ENCODE results near the gene NKG7. TPM values are rescaled to one million over a fixed set of nuclear protein-coding genes. Genes with fewer than 3 reads are reported as not detected.

NKG7 gene
- total RNA-seq, 3 donors from 2014 or later = 2.1 TPM; not detected in 2

DNA sequence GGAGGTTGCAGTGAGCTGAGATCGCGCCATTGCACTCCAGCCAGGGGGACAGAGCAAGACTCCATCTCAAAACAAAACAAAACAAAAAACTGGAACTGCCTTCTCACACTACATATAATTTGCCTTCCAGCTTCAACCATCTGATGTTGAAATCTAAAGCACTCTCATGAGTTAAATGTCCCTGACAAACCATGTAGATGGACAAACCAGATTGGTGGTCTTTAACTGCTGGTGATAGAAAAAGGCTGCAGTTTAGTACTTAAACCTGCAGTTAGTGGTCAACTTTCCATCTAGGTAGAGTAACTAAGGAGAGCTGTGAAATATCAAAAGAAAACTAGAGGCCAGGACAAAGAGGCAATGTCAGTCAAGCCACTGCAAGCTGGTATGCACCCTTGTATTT lies 23.7 kb upstream of the NKG7 start:
- intact Hi-C loops (cut with DNase I; ENCODE audit: low total_unique reads) = no loop called here

DNA sequence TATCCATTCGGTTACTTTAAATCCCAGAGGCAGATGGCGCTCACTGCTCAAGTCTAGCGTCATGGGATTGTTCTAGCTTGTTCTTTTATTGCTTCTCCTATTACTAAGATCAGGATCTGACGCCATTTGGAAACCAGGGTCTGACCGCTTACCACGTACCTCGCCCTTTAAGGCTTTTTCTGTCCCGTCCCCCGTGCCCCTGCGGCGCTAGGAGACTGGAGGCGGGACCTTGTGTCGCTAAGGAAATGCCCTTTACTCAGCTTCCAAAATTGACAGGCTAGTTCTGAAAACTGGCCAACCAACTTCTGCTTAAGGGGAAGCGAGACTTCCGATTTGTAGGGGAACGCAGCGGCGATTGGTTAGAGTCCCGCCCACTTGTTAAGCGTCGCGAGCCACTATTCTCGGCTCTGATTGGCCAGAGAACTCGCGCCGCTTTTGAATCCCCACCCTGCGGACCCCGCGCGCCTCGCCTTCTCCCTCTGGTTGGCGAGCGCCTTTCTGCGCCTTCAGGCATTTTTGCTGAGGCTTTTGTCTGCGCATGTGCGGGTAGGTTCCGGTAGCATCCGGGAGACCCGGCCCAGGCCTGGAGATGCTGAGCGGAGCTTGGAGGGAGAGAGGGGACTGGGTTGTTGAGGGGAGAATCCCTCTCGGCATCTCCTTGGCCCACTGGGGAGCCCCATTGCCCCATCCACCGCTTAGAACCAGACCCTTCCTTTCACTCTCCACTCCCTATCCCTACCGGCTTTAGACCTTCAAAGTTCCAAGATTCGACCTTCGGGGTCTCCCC lies 21.8 kb upstream of the NKG7 start:
- TF ChIP-seq POLR2AphosphoS5 (IDR thresholded peaks at IDR 0.05) (peak; percentile 19 to 25 (median 23)), POLR2A (IDR thresholded peaks at IDR 0.05) (no peak)
- H3K4me3 ChIP-seq = peak overlapping the region; percentile 26 to 67 (median 49)
- intact Hi-C loops (cut with DNase I; ENCODE audit: low total_unique reads) = no loop called here
- no peaks in the 10 kb centered on the region for H3K27me3 ChIP-seq
- no peaks in the 10 kb centered on the region for H3K9me3 ChIP-seq
- peak overlapping the region; percentile 79 to 86 for H3K27ac ChIP-seq
- no peaks in the 10 kb centered on the region for H3K36me3 ChIP-seq
- no peaks in the 10 kb centered on the region for H3K4me1 ChIP-seq
- peak; percentile 87 to 94 for DNase-seq (ENCODE audit: low spot score in 2 of 2)

More for the DNA sequence above, 23.7 kb upstream of the NKG7 start:
- no peak overlapping the region for H3K4me3 ChIP-seq
- no peaks in the 10 kb centered on the region for H3K36me3 ChIP-seq
- DNase-seq (ENCODE audit: low spot score in 2 of 2) = no peak
- no peaks in the 10 kb centered on the region for H3K27me3 ChIP-seq
- no peaks in the 10 kb centered on the region for H3K4me1 ChIP-seq
- no peak for TF ChIP-seq POLR2A (IDR thresholded peaks at IDR 0.05)
- TF ChIP-seq, protein P1, sequence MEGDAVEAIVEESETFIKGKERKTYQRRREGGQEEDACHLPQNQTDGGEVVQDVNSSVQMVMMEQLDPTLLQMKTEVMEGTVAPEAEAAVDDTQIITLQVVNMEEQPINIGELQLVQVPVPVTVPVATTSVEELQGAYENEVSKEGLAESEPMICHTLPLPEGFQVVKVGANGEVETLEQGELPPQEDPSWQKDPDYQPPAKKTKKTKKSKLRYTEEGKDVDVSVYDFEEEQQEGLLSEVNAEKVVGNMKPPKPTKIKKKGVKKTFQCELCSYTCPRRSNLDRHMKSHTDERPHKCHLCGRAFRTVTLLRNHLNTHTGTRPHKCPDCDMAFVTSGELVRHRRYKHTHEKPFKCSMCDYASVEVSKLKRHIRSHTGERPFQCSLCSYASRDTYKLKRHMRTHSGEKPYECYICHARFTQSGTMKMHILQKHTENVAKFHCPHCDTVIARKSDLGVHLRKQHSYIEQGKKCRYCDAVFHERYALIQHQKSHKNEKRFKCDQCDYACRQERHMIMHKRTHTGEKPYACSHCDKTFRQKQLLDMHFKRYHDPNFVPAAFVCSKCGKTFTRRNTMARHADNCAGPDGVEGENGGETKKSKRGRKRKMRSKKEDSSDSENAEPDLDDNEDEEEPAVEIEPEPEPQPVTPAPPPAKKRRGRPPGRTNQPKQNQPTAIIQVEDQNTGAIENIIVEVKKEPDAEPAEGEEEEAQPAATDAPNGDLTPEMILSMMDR (IDR thresholded peaks at IDR 0.05) = no peak
- no peak for TF ChIP-seq POLR2AphosphoS5 (IDR thresholded peaks at IDR 0.05)
- no peaks in the 10 kb centered on the region for H3K9me3 ChIP-seq
- H3K27ac ChIP-seq = no peak overlapping the region

DNA sequence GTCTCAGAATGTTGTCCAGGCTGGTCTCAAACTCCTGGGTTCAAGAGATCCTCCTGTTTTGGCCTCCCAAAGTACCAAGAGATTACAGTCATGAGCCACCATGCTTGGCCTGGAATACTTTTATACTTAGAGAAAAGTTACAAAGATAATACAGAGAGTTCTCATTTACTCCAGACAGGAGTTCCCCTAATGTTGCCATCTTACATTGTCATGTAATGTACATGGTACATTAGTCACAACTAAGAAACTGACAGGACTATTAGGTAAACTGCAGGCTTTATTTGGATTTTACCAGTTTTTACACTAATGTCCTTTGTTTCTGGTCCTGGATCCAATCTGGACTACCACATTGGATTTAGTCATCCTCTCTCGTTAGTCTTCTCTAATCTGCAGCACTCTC lies 20.2 kb upstream of the NKG7 start:
- Histone ChIP-seq H3K9me3 (no peaks in the 10 kb centered on the region), H3K4me1 (no peaks in the 10 kb centered on the region), H3K36me3 (no peaks in the 10 kb centered on the region), H3K4me3 (no peak overlapping the region), H3K27ac (no peak overlapping the region), H3K27me3 (no peaks in the 10 kb centered on the region)
- intact Hi-C loops (cut with DNase I; ENCODE audit: low total_unique reads) = no loop called here
- no peak for DNase-seq (ENCODE audit: low spot score in 2 of 2)
- TF ChIP-seq POLR2AphosphoS5 (IDR thresholded peaks at IDR 0.05) (no peak), POLR2A (IDR thresholded peaks at IDR 0.05) (no peak)
- TF ChIP-seq, protein P1 (IDR thresholded peaks at IDR 0.05) = no peak

DNA sequence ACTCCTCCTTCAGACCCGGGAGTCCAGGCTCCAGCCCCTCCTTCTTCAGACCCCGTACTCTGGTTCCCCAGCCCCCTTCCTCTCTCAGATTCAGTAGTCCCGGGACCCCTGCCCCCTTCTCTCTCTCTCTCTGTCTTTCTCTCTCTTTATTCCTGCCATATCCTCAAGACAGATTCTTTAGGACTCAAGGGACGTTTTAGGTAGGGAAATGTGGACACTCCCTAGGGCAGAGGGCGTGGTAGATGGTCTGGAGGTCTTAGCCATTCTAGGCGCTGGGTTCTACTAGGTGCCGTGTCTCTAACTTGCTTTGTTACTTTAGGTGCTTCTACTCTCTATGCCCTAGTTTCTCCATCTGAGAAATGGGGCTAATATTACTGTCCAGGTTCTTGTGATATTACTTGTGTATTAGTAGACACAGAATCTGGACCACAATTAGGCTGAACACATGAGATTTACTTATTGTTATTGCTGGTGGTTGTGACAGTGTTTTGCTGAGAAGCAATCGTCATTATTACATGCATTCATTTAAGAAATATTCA lies 18.7 kb upstream of the NKG7 start:
- intact Hi-C loops (cut with DNase I; ENCODE audit: low total_unique reads) = loop anchor here (2.0 kb wide), 1 partner anchor 46 kb away; no protein-coding TSS in a partner anchor
- Histone ChIP-seq H3K9me3 (no peaks in the 10 kb centered on the region), H3K4me3 (no peak overlapping the region), H3K27me3 (no peaks in the 10 kb centered on the region), H3K27ac (no peak overlapping the region), H3K4me1 (no peaks in the 10 kb centered on the region), H3K36me3 (no peaks in the 10 kb centered on the region)
- TF ChIP-seq POLR2AphosphoS5 (IDR thresholded peaks at IDR 0.05) (no peak), POLR2A (IDR thresholded peaks at IDR 0.05) (no peak)
- TF ChIP-seq, protein P1 (IDR thresholded peaks at IDR 0.05) = no peak
- no peak for DNase-seq (ENCODE audit: low spot score in 2 of 2)

DNA sequence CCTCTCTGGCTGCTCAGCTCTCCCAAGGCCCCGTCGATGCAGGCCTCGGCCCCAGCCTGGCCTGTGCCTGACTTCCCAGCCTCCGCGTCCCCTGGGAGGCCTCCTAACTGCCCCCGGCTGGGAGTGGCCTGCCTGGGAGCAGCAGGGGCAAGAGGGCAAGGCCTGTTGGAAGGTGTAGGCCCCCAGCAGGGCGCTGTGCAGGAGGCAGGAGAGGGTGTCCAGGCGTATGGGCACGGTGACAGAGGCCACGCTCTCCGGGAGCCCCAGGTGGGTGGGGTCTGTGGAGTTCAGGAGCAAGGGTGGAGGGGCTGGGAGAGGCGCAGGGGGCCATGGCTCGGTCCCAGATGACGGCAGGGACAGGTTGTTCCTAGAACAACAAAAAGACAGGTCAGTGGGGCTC lies 16.7 kb upstream of the NKG7 start:
- no peaks in the 10 kb centered on the region for H3K9me3 ChIP-seq
- no peaks in the 10 kb centered on the region for H3K4me1 ChIP-seq
- no peak overlapping the region for H3K27ac ChIP-seq
- H3K4me3 ChIP-seq = no peak overlapping the region
- H3K36me3 ChIP-seq = no peaks in the 10 kb centered on the region
- no peak for DNase-seq (ENCODE audit: low spot score in 2 of 2)
- intact Hi-C loops (cut with DNase I; ENCODE audit: low total_unique reads) = no loop called here
- no peaks in the 10 kb centered on the region for H3K27me3 ChIP-seq
- TF ChIP-seq POLR2AphosphoS5 (IDR thresholded peaks at IDR 0.05) (no peak), POLR2A (IDR thresholded peaks at IDR 0.05) (no peak)
- TF ChIP-seq, protein P1 (IDR thresholded peaks at IDR 0.05) = no peak

Measured in breast epithelium (tissue), 4 donors.